CD14-positive monocyte (primary cell): ENCODE measurements around the gene C12orf43. TPM values are rescaled to one million over a fixed set of nuclear protein-coding genes. Genes with fewer than 3 reads are reported as not detected.
A peak's percentile ranks its signal among the peaks of the same experiment; 100 is the strongest.

Experiments
- DNase-seq, 3 donors: peaks; one replicate each; pipeline ENCODE4 v3.0.0-alpha.2; 2011 to 2022
- H2AFZ ChIP-seq: 2 replicates; pipeline ENCODE4 v1.6.0; 2012; ENCODE audit warnings: mild to moderate bottlenecking, low read depth, low read length, inconsistent platforms; ENCODE audit not compliant: insufficient read depth, poor library complexity, severe bottlenecking
- H3K27ac ChIP-seq, 2 donors: 1 replicate in 1 of 2; 2 replicates in 1 of 2; pipeline ENCODE4 v1.5.1; 2012 to 2013; ENCODE audit warnings: low read length in 2 of 2, control low read depth in 1 of 2, inconsistent platforms in 1 of 2, low read depth in 1 of 2, mild to moderate bottlenecking in 1 of 2
- H3K27me3 ChIP-seq, 2 donors: one replicate each; pipeline versions ENCODE4 v1.6.0 to v1.6.1; 2011 to 2013; ENCODE audit warnings: low read length in 2 of 2; ENCODE audit not compliant: control insufficient read depth in 2 of 2, insufficient read depth in 2 of 2
- H3K36me3 ChIP-seq, 2 donors: replicated peaks in 1 of 2; 1 replicate in 1 of 2; 2 replicates in 1 of 2; pipeline versions ENCODE4 v1.5.1 to v1.6.1; 2012 to 2013; ENCODE audit warnings: low read length in 2 of 2, control low read depth in 1 of 2, inconsistent platforms in 1 of 2, mild to moderate bottlenecking in 1 of 2; ENCODE audit not compliant: insufficient read depth in 2 of 2, control insufficient read depth in 1 of 2
- H3K4me1 ChIP-seq, 2 donors: 1 replicate in 1 of 2; 2 replicates in 1 of 2; pipeline versions ENCODE4 v1.5.1 to v1.6.1; 2012 to 2013; ENCODE audit warnings: low read length in 2 of 2, control low read depth in 1 of 2, inconsistent platforms in 1 of 2, mild to moderate bottlenecking in 1 of 2, moderate library complexity in 1 of 2; ENCODE audit not compliant: insufficient read depth in 2 of 2, control insufficient read depth in 1 of 2
- H3K4me2 ChIP-seq: replicated peaks from 2 replicates; pipeline ENCODE3; 2012; ENCODE audit warnings: low read length, moderate library complexity, mild to moderate bottlenecking; ENCODE audit not compliant: poor library complexity, severe bottlenecking; ENCODE audit errors: extremely low read depth
- H3K4me3 ChIP-seq, 3 experiments: fragments of 200-600 bp in 1 of 3; sonication (generic) in 1 of 3; replicated peaks in 1 of 3; 1 replicate in 2 of 3; 2 replicates in 1 of 3; pipeline ENCODE4 v1.5.1; 2011 to 2013; ENCODE audit warnings: low read length in 3 of 3, mild to moderate bottlenecking in 3 of 3, control low read depth in 2 of 3, low read depth in 2 of 3, inconsistent platforms in 1 of 3, moderate library complexity in 1 of 3
- H3K79me2 ChIP-seq: 2 replicates; pipeline ENCODE4 v1.6.0; 2012; ENCODE audit warnings: mild to moderate bottlenecking, control low read depth, inconsistent platforms, low read length, moderate library complexity; ENCODE audit not compliant: insufficient read depth
- H3K9ac ChIP-seq: 2 replicates; pipeline ENCODE4 v1.6.0; 2017; ENCODE audit warnings: low read length, mild to moderate bottlenecking; ENCODE audit not compliant: insufficient read depth, poor library complexity, severe bottlenecking
- H3K9me3 ChIP-seq, 2 donors: replicated peaks in 1 of 2; 1 replicate in 1 of 2; 2 replicates in 1 of 2; pipeline versions ENCODE4 v1.5.1 to v1.6.1; 2012 to 2013; ENCODE audit warnings: low read length in 2 of 2, control low read depth in 1 of 2; ENCODE audit not compliant: control insufficient read depth in 1 of 2, insufficient read depth in 1 of 2
- H4K20me1 ChIP-seq: 2 replicates; pipeline ENCODE4 v1.6.0; 2012; ENCODE audit warnings: mild to moderate bottlenecking, low read length, control low read depth, moderate library complexity; ENCODE audit not compliant: insufficient read depth
- H3K27ac Mint-ChIP-seq, 7 donors: one replicate each; pipeline ENCODE4 v1.8.0; 2020; ENCODE audit warnings: mild to moderate bottlenecking in 7 of 7, mixed read lengths in 7 of 7, moderate library complexity in 6 of 7, inconsistent platforms in 2 of 7
- H3K27me3 Mint-ChIP-seq, 3 donors: one replicate each; pipeline ENCODE4 v1.8.0; 2021 to 2022; ENCODE audit warnings: low read depth in 3 of 3, mild to moderate bottlenecking in 3 of 3, mixed read lengths in 3 of 3, moderate library complexity in 3 of 3, inconsistent platforms in 1 of 3
- H3K36me3 Mint-ChIP-seq, 2 donors: one replicate each; pipeline ENCODE4 v1.8.0; 2020; ENCODE audit warnings: mixed read lengths in 2 of 2, inconsistent platforms in 1 of 2, mild to moderate bottlenecking in 1 of 2
- H3K4me1 Mint-ChIP-seq: one replicate; pipeline ENCODE4 v1.8.0; 2020; ENCODE audit warnings: mild to moderate bottlenecking, mixed read lengths
- H3K4me3 Mint-ChIP-seq, 2 donors: one replicate each; pipeline ENCODE4 v1.8.0; 2020; ENCODE audit warnings: mild to moderate bottlenecking in 2 of 2, mixed read lengths in 2 of 2, moderate library complexity in 1 of 2
- H3K9me3 Mint-ChIP-seq, 7 donors: one replicate each; pipeline ENCODE4 v1.8.0; 2020 to 2022; ENCODE audit warnings: mixed read lengths in 7 of 7, mild to moderate bottlenecking in 6 of 7, moderate library complexity in 6 of 7, inconsistent platforms in 2 of 7
- WGBS: methylation state at CpG from one replicate; pipeline ENCODE4 v1.1.5; 2013; ENCODE audit warnings: missing lambda C conversion rate; ENCODE audit not compliant: insufficient coverage; 5-methylcytosine and 5-hydroxymethylcytosine counted together
- intact Hi-C, 2 donors: fragments of 100-400 bp; cut with micrococcal nuclease; formaldehyde crosslinking; loops; one replicate each; pipeline versions ENCODE4 v1.15.0 to v1.15.1; 2023
- polyA plus RNA-seq, 3 donors: library from polyadenylated mRNA; depleted of rRNA in 1 of 3; unstranded in 2 of 3; stranded (reverse) in 1 of 3; fragments of 300-500 nt in 2 of 3; fragments of >200 nt in 1 of 3; fragmentation: Illumina TruSeq in 2 of 3; gene quantifications; 1 replicate in 2 of 3; 2 replicates in 1 of 3; pipeline ENCODE4 v1.2.3, GENCODE V29; 2012 to 2021
- TF ChIP-seq, protein P1 (sequence below): fragments of 200-600 bp; IDR thresholded peaks from one replicate; pipeline ENCODE4 v1.8.0; 2022; ENCODE audit warnings: antibody characterized with exemption, mild to moderate bottlenecking

Gene C12orf43
- polyA plus RNA-seq, 3 donors, result 7.2 to 10.9 (median 9.6) TPM

- Histone ChIP-seq H4K20me1 (no peaks in the 10 kb centered on the region), H3K27ac (no peak overlapping the region), H3K9me3 (no peaks in the 10 kb centered on the region), H3K79me2 (no peaks in the 10 kb centered on the region), H3K27me3 (no peaks in the 10 kb centered on the region), H3K9ac (no peak overlapping the region), H3K4me1 (no peaks in the 10 kb centered on the region), H3K36me3 (peaks cover 39 to 69% of the 10 kb centered on the region in 2 donors), H3K4me2 (no peak overlapping the region), H2AFZ (no peak overlapping the region), H3K4me3 (no peak overlapping the region)
- DNase-seq, result no peak
- TF ChIP-seq, protein P1, sequence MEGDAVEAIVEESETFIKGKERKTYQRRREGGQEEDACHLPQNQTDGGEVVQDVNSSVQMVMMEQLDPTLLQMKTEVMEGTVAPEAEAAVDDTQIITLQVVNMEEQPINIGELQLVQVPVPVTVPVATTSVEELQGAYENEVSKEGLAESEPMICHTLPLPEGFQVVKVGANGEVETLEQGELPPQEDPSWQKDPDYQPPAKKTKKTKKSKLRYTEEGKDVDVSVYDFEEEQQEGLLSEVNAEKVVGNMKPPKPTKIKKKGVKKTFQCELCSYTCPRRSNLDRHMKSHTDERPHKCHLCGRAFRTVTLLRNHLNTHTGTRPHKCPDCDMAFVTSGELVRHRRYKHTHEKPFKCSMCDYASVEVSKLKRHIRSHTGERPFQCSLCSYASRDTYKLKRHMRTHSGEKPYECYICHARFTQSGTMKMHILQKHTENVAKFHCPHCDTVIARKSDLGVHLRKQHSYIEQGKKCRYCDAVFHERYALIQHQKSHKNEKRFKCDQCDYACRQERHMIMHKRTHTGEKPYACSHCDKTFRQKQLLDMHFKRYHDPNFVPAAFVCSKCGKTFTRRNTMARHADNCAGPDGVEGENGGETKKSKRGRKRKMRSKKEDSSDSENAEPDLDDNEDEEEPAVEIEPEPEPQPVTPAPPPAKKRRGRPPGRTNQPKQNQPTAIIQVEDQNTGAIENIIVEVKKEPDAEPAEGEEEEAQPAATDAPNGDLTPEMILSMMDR, result no peak
- H3K9me3 Mint-ChIP-seq, result peaks cover 0 to 1% (median 0%) of the 10 kb centered on the region in 7 donors
- WGBS, result 90% methylated on average over 2 of the region's 4 CpGs
- H3K4me1 Mint-ChIP-seq, result peaks cover 1% of the 10 kb centered on the region
- peaks cover 2 to 4% (median 3%) of the 10 kb centered on the region in 3 donors for H3K27me3 Mint-ChIP-seq
- intact Hi-C loops, result loop anchor here in 1 of 2 donors (10.0 kb wide), 1 partner anchor 231 kb away; no protein-coding TSS in a partner anchor
- H3K27ac Mint-ChIP-seq, result peak overlapping the region in 1 of 7 donors; percentile 3
- H3K36me3 Mint-ChIP-seq, result peaks cover 42 to 69% of the 10 kb centered on the region in 2 donors
- no peak overlapping the region for H3K4me3 Mint-ChIP-seq
Measured at GRCh38 chr12:121003650-121004049, 12.6 kb downstream of the C12orf43 start.

GRCh38 chr12:121001841-121002483 lies 14.3 kb downstream of the C12orf43 start:
- no peak for DNase-seq
- no peak overlapping the region for H3K27ac ChIP-seq
- no peak overlapping the region for H2AFZ ChIP-seq
- no peak overlapping the region for H3K4me2 ChIP-seq
- no peaks in the 10 kb centered on the region for H3K4me1 ChIP-seq
- intact Hi-C loops, result loop anchor here in 1 of 2 donors (10.0 kb wide), 1 partner anchor 233 kb away; no protein-coding TSS in a partner anchor
- H3K27ac Mint-ChIP-seq, result no peak overlapping the region
- H3K4me3 ChIP-seq, result no peak overlapping the region
- H3K79me2 ChIP-seq, result no peaks in the 10 kb centered on the region
- H3K9ac ChIP-seq, result no peak overlapping the region
- H3K4me1 Mint-ChIP-seq, result peaks cover 1% of the 10 kb centered on the region
- H3K27me3 Mint-ChIP-seq, result peaks cover 2 to 5% (median 3%) of the 10 kb centered on the region in 3 donors
- H3K27me3 ChIP-seq, result no peaks in the 10 kb centered on the region
- TF ChIP-seq, protein P1, result no peak
- no peaks in the 10 kb centered on the region for H4K20me1 ChIP-seq
- peaks cover 29 to 52% of the 10 kb centered on the region in 2 donors for H3K36me3 ChIP-seq
- no peak overlapping the region for H3K4me3 Mint-ChIP-seq
- peaks cover 29 to 52% of the 10 kb centered on the region in 2 donors for H3K36me3 Mint-ChIP-seq
- 96% methylated on average over 16 of the region's 16 CpGs for WGBS
- H3K9me3 ChIP-seq, result no peaks in the 10 kb centered on the region
- peaks cover 0 to 1% (median 0%) of the 10 kb centered on the region in 7 donors for H3K9me3 Mint-ChIP-seq
